Ishikawa (cell line): ENCODE measurements around the gene SLC10A1.

Experiments used
- CEBPB ChIP-seq: IDR thresholded peaks from 2 replicates; pipeline ENCODE4 v1.6.1; 2012
- CREB1 ChIP-seq: IDR thresholded peaks from 2 replicates; pipeline ENCODE4 v1.6.1; 2012; ENCODE audit warnings: low read depth
- EP300 ChIP-seq: IDR thresholded peaks from 2 replicates; pipeline ENCODE4 v1.6.1; 2012; ENCODE audit warnings: borderline replicate concordance
- RAD21 ChIP-seq: IDR thresholded peaks from 2 replicates; pipeline ENCODE4 v1.6.1; 2012; ENCODE audit warnings: low read depth
- REST ChIP-seq: IDR thresholded peaks from 2 replicates; pipeline ENCODE4 v1.6.1; 2012; ENCODE audit warnings: low read depth, mild to moderate bottlenecking
- TCF12 ChIP-seq: IDR thresholded peaks from 2 replicates; pipeline ENCODE4 v1.6.1; 2012; ENCODE audit warnings: low read depth
- USF1 ChIP-seq: IDR thresholded peaks from 2 replicates; pipeline ENCODE4 v1.6.1; 2012

- TF ChIP-seq CREB1 (no peak), REST (no peak), CEBPB (no peak), USF1 (no peak), RAD21 (no peak), EP300 (no peak), TCF12 (no peak)
These were observed 4.1 kb downstream of the SLC10A1 start for GRCh38 chr14:69792887-69793421.
